Germinal center (tissue), 1 donor: ENCODE data around the gene KRT36.

Source experiments
- DNase-seq: peaks from one replicate; pipeline ENCODE4 v3.0.0; 2012; ENCODE audit warnings: mixed read lengths, low spot score

KRT36 gene

DNA sequence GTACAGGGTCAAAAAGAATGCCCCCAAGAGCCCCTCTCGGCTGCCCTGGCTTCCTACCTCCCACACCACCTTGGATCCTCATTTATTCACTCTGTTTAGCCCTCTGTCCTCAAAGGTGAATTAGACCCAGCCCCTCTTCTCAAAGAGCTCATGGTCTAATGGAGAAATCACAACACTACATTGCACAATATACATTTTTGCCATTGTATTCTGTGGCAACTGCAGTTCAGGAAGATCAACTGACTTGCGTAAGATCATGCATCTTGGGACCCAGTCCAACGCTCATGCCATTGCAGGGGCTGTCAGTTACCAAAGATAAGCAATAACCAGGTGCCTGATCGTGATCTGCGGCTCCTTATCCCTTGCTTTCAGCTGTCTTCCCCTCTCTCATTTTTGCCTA is 50.3 kb downstream of the KRT36 start:
- no peak for DNase-seq

DNA sequence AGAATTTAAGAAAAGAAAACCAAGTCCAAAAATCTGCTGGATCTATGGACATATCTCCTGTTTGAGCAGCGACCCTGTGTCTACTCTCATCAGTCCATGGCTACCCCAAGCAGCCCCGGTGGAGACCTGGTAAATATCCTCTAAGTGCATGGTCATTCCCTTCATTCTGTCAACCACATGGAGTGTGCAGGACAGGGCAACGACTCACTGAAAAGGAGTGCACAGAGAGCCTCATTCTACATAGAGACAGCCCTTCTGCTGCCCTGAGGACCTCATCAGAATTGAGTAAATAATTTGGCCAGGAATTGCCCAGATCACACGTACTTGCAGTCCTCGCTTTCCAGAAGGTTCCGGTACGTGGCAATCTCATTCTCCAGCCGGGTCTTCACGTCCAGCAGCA is 51.9 kb downstream of the KRT36 start:
- DNase-seq = no peak

DNA sequence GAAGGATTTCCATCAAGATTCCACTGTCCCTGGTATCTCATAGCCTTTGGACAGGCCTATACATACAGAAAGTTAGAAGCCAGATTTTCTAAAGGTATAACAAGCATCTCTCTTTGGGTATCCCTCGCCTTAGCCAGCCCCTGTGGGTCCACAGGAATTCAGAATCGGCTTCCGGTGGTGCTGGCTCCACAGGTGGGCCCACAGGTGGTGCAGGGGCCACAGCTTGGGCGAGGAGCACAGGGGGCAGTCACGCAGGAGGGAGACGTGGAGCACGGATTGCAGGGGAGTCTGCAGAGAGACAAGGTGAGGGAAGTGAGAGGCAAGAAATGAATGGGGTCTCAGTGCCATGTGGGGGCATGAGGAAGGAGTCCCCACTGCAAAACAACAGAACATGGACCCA is 52.5 kb downstream of the KRT36 start:
- DNase-seq = no peak
